HG03108 (cell line): ENCODE results near the gene LZTS2.
A peak's percentile ranks its signal among the peaks of the same experiment; 100 is the strongest.
"Not testable (repeated sequence)": the region's sequence is repeated elsewhere in the genome, so short reads cannot be mapped to it uniquely, and the experiment has no call there.

Experiments used
- ATAC-seq: cut with Tn5 transposase; IDR thresholded peaks from one replicate; pipeline ENCODE4 v1.9.1; 2021; ENCODE audit warnings: moderate library complexity; ENCODE audit not compliant: unreplicated experiment

LZTS2 gene

DNA sequence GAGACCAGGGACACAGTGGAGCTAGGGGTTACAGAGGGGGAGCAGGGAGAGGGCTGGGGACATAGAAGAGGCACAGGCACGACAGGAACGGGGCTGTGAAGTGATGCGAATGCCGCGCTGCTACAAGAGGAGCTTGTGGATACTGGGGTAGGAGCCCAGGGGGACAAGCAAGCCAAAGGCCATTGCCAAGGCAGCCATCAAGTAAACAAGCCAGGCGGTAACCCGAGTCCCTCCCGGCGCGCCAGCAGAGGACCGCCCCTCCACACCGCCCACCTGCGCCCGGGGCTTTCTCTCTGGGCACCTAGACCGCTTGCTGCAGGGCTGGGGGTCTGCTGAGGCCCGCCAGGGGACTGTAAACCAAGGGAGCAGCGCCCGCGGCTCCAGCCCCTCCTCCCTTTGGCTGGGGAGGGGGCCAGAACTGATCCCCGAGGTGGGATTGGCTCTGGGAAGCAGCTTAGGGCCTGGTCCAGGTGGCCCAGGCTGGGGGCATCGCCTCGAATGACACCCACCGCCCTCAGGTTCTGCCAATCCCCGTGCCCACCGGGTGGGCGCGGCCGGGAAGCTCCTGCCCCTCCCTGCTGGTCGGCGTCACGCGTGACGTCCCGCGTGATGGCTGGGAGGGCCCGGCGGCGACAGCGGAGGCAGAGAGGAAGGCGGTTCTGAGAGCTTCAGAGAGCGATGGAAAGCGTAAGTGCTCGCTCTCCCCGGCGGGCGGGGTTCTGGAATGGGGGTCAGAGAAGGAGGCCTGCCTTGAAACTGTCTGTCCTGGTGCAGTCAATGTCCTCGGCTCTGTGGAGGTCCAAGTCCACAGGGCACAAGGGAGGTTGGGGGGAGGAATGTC lies 32.4 kb downstream of the LZTS2 start:
- no peak for ATAC-seq

DNA sequence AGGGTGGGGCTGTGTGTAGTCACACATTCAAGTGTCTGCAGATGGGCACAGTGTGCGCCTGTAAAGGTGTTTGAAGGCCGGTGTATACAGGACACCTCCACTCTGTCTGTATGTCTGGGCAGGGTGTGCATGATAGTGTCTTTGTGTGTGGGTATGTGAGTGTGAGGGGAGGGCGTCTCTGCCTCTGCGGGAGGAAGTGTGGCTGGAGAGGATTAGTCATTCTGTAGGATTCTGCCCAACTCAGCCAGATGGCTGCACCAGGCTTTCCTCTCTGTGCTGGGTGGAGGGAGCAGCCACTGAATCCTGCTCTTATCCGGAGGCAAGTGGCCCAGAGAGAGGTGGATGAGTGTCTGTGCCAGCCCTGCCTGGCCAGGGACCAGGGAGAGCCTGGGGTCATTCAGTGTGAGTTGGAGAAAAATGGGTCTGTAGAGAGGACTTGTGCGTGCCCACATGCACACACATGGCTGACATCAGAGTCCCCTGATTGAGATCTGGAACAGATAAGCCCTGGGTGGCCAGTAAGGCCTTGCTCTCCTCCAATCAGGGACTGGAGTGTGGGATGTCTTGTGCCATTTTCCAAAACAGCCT lies 33.1 kb downstream of the LZTS2 start:
- no peak for ATAC-seq

DNA sequence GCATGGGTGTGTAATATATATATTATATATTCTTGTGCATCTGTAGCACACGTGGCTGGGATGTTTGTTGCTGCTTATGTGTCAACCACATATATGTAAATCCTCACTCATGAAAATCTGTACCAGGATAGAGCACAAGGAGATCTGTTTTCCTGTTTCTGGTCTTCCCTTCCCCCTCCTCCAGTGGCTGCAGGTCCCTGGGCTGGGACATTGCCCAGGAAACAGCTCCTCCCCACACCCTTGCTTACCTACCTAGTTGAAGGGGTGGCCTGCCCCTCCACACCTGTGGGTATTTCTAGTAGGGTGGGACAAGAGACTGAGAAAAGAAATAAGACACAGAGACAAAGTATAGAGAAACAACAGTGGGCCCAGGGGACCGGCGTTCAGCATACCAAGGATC lies 33.7 kb downstream of the LZTS2 start:
- ATAC-seq, result no peak

DNA sequence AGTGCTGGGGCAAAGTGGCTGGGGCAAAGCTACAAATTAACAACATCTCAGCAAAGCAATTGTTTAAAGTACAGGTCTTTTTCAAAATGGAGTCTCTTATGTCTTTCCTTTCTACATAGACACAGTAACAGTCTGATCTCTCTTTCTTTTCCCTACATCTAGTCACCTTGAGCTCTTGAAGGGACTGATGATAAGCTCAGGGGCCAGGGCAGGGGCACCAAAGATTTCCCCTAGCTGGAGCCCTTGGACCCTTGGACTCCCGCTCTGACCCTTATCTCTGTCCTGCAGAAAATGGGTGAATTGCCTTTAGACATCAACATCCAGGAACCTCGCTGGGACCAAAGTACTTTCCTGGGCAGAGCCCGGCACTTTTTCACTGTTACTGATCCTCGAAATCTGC lies 34.8 kb downstream of the LZTS2 start:
- ATAC-seq, result not testable (repeated sequence)

DNA sequence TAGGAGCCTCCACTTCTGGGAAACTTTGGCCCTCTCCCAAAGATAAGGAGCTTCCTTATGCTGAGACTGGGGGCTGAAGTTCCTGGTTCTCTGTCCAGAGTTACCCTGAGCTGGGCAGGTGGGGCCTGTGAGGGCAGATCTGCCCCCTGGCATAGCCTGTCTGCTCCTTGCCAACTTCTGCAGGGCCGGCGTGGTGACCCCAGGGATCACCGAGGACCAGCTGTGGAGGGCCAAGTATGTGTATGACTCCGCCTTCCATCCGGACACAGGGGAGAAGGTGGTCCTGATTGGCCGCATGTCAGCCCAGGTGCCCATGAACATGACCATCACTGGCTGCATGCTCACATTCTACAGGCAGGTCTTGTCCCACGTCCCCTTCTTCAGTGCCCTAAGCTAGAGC lies 35.7 kb downstream of the LZTS2 start:
- no peak for ATAC-seq

DNA sequence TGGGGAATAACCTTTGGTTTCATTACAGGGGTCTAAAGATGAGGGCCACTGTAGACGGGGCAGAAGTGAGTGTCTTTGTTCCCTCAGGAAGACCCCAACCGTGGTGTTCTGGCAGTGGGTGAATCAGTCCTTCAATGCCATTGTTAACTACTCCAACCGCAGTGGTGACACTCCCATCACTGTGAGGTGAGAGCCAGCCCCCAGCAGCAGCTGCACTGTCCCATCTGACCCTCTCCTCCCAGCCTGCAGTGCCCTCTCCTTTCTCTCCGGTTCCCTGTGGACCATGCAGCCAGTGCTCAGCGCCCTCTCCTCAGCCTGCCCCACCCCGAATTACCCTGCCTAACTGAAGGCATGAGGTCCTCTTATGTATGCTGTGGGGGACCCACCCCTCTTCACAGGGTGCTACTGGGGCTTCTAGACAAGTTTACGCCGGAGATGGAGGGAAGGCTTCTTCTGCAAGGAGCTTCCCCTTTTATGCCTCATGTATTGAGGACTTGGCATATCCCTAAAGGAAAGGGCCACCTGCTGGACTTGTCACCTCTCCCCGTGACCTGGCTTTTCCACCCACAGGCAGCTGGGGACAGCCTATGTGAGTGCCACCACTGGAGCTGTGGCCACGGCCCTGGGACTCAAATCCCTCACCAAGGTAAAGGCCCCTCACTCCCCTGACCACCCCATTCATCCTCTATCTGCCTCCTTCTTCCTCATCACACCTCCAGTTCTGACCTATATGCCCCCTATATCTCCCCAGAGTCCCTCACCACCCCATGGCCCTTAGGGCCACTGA lies 36.5 kb downstream of the LZTS2 start:
- ATAC-seq, result no peak

DNA sequence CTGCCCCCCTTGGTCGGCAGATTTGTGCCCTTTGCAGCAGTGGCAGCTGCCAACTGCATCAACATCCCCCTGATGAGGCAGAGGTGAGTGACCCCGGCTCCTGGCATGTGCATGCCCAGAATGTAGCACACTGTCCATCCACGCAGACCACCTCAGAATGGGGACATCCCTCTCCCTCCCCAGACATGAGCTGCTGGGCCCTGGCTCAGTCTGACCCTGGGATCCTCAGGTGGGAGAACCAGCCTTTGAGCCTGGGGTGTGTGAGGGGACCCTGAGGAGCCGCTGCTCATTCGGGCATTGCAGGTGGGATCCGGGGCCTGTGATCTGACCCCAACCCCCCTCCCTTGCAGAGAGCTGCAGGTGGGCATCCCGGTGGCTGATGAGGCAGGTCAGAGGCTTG lies 37.1 kb downstream of the LZTS2 start:
- no peak for ATAC-seq

DNA sequence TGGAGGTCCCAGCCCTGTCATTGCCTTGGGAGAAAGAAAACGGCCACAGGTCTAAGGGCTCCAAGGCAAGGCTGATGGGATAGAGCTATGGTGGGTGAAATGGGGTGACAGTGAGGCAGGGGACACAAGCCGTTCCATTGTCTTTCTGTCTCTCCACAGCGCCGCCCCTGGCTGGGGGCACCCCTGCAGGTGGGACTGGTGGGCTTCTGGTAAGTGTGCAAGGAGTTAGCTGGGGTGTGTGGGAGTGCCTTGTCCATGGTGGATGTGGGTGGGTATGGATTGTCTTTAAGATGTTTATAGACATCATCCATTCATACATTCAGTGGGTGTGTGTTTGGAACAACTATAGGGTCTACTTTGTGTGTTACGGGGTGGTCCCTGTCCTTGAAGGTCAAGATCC lies 38.9 kb downstream of the LZTS2 start:
- ATAC-seq, result no peak

DNA sequence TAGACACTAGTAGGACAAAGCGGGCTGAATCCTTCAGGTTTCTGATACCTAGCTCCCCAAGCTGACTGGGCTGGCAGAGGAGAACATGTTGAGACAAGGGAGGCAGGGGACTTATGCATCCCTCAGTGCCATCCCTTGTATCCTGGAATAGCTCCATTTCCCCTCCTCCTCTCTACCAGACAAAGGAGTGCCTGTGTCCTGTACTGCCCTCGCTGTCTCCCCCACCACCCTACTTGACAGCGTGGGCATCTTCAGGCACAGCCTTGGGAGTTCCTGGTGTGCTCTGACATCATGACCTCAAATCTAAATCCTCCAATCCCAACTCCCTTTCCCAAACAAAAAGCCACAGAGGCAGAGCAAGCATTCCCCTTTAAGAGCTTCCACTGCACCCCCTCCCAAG lies 40.5 kb downstream of the LZTS2 start:
- no peak for ATAC-seq

DNA sequence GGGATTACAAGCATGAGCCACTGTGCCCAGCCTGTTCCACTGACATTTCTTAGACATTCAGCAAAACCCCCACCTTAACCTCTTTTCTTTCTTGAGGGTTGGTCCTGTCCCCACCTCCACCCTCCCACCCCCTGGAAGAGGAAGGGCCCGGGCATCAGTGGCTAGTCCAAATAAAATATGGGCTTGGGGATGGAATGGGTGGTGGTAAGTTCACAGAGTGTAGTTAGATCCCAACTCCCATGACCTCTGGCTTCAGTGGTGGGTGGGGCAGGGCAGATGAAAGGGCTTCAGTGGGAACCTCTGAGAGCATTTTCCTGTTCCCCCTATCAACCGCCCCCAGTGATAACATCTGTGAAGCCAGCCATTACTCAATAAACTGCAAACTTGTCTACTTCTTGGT lies 41.2 kb downstream of the LZTS2 start:
- ATAC-seq, result no peak

DNA sequence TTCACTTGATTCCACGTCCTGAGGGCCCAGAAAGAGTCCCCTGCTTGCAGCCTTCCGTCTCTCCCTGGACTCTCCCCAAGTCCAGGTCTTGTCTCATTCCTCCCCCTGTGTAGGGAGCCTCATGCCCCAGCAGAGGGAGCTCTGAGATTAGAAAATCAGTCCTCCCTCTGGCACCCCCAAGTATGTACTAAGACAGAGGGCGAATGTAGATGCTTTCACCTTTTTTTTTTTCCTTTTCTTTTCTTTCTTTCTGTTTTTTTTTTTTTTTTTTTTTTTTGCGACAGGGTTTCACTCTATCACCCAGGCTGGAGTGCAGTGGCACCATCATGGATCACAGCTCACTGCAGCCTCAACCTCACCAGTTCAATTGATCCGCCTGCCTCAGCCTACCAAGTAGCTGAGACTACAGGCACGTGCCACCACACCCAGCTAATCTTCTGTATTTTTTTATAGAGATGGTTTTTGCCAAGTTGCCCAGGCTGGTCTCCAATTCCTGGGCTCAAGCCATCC lies 41.7 kb downstream of the LZTS2 start:
- ATAC-seq, result peak; percentile 46

DNA sequence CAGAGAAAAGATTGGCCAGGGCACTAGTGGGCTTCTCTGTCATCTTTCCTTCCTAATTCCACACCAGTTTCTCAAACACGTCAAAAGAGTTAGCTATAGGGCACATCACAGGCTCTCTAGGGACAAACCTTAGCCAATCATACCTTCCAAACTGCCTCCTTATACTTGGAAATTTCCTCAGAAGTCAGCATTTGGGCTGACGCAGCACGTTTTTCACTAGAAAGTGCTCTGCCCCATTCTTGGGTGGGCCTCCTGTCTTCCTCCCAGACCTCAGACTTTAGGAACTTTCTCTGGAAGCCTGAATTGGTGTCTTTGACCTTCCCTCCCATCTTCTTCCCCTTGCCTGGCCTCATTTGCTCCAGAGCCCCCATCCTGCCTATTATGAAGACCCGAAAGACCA lies 42.5 kb downstream of the LZTS2 start:
- ATAC-seq, result no peak

DNA sequence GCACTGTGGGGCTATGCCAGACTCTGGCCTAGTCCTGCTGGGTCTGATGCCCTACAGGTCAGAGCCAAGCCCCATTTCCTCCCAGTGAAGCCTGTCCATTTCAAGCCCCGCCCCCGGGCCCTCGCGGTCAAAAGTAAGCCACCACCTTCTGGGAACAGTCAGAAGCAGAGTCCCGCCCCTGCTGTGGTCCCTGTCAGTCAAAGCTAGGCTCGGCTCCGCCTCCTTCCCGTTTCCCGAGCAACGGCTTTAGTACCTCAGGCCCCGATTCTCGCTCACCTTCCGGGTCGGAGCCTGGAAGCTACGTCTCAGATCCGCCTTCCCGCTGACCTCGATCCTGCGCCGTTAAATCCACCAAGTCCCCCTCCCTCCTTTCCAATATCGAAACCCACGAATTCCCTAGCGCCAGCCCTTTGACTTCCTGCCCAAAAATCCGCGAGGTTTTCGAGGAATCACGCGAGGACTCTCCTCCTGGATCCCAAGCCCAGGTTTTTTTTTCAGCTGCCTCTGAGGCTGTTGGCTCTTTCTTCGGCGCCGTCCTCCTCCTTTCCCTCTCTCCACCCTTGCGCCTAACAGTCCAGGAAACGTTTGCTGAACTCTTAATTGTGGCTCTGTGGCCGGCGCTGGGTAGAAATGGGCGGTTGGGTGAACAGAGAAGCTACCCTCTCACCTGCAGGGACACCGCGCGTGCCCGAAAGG lies 43.2 kb downstream of the LZTS2 start:
- ATAC-seq, result peak; percentile 97

DNA sequence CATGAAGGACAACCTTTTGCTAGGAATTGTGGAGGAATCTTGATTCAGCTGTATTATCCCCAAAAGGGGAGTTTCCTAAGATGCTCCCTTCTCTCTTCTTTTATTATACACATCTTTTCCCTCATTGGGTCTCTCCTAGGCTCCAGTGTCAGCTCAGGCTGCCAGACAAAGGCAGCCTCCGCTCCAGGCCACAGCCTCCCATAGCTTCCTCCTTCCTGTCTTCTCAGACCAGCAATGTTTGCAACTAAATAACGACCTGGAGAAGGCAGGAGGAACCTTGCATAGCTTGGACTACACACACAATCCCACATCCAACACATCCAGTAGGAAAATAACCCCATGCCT lies 43.7 kb downstream of the LZTS2 start:
- no peak for ATAC-seq

DNA sequence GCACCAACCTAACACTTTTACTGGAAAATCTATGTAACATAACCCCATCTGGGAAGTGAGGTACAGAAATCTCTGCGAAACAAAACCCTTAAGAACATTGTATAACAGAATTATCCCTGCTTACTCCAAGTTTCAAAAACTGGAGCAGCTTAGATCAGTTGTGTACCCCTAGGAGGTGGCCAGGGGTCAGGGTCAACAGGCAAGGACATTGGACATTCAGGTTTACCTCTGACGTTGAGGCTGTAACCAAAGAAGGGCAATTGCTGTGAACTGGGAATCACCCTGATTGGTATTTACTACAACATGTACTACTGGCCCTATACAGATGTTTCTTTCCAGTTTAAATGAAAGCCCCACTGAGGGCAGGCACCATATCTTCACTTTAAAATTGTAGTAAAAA lies 44.5 kb downstream of the LZTS2 start:
- ATAC-seq, result no peak

DNA sequence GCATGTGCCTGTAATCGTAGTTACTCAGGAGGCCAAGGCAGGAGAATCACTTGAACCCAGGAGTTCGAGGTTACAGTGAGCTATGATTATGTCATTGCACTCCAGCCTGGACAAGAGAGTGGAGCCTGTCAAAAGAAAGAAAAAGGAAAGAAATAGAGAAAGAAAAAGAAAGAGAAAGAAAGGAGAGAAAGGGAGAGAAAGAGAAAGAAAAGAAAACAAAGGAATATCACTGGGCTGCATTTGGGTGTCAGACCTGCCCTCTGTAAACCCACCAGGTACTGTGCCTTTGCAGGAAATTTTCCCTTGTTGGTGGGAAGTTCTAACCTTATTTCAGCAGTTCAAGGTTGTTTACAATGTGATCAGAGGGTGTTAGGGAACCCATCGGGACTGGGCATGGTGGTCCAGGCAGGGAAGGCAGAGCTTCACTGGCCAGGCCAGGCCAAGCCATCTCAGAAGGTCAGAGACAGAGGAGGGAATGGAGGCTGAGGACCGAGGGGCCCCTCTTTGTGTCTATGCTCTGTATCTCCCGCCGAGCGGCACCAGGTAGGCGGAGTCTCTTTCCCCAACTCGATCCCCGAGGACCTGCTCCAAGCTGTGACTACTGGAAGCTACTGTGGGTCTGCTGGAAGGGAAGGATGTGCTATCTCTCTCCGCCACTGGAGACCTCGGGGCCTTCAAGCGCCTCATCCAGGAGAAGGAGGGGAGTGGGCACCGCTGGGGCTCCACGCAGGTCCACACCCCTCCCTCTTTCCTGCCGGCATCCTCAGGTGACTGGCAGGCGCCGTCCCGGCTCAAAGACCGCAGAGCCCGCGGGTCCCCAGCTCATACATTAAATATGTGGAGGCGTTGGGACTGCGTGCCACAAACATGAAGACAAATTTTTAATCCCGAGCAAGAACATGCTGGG lies 47.0 kb downstream of the LZTS2 start:
- ATAC-seq, result no peak

DNA sequence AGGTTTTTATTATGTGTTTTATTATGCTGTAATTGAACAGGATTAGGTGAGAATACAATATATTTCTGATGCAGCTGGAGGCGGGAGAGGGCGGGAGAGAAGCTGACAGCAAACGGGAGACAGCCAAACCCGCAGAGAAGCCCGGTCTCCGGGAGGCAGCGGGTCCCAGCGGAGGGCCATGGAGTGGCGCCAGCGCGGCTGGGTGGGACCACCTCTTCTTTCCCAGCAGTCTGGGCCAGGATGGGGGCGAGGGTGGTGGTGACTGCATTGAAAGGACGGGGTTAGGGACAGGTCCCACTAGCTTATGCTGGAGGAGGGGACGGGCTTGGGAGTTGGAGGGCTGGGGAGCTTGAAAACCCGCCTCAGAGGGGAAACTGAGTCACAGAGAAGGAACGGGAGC lies 47.7 kb downstream of the LZTS2 start:
- ATAC-seq, result no peak

DNA sequence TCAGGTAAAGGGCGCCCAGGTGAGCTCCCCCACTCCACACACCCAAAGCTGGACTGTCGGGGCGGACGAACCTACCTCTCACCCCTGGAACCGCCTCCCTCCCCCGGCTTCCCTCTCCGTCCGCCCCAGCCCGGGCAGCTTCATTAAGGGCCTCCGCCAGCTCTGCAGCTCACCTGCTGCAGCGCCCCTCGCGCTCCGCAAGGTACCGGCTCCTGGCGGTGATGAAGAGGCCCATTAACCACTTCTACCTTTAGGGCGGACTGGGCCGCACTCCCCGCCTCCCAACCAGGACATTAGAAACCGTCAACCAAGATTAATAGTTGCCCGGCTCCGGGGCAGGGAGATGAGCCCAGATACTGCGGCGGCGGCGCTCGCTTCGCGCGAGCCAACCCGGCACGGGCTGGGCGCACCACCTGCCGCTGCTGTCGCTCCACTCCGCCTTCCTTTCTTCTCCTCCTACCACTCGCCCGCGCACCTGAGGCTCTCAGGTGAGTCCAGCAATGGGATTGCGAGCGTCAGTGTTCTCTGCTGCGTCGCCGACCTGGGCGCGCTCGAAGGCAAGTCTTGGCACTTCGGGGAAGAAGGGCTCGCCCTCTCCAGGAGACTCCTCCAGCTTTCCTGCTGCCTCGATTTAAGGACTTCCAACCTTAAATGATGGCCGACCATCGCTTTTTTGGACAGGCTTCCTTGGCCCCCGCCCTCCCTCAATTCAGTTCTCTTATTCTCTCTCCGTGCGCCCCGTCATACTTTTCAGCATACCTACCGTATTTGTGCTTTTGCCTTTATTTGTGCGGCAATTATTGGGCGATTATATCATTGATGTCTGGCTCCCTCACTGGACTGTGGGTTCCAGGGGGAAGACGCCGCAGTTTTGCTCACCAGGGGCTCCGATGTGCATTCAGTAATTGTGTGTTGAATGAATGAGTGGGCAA lies 48.6 kb downstream of the LZTS2 start:
- ATAC-seq, result no peak
